Measurements from ENCODE around the gene DCP1A. TPM values are rescaled to one million over a fixed set of nuclear protein-coding genes. Genes with fewer than 3 reads are reported as not detected.

Gene DCP1A
- total and polyA plus RNA-seq, 2 of the 13 experiments (the other 11 are each of a cell fraction or from before 2014, with no cell fraction given), result 14.2 to 41.2 TPM

GRCh38 chr3:53238051-53238850, 109.1 kb downstream of the DCP1A start (continued):
- TF ChIP-seq TEAD3 (CRISPR knock-in tag; optimal IDR thresholded peaks at IDR 0.05; ENCODE audit: borderline replicate concordance) (no peak), ZSCAN21 (CRISPR knock-in tag; IDR thresholded peaks at IDR 0.05; ENCODE audit: borderline replicate concordance) (no peak), HNF1A (IDR thresholded peaks at IDR 0.05; ENCODE audit: low read depth) (peak; percentile 77), HNF1A (CRISPR knock-in tag; IDR thresholded peaks at IDR 0.05; ENCODE audit: borderline replicate concordance) (peak; percentile 60; the same call in 1 of the 2 replicates), ZNF766 (CRISPR knock-in tag; IDR thresholded peaks at IDR 0.05; ENCODE audit: borderline replicate concordance) (no peak), NFE2L1 (CRISPR knock-in tag; IDR thresholded peaks at IDR 0.05; ENCODE audit: borderline replicate concordance) (no peak), ZFY (CRISPR knock-in tag; IDR thresholded peaks at IDR 0.05) (no peak), JUN (CRISPR knock-in tag; IDR thresholded peaks at IDR 0.05) (no peak), EEA1 (CRISPR knock-in tag; IDR thresholded peaks at IDR 0.05; ENCODE audit: borderline replicate concordance) (no peak), ELF3 (CRISPR knock-in tag; IDR thresholded peaks at IDR 0.05) (peak; percentile 45; the same call in 1 of the 2 replicates), RARA (CRISPR knock-in tag; IDR thresholded peaks at IDR 0.05) (0 out of 2 replicates have a peak, but pooled peaks have one; percentile 36), SOX5 (CRISPR knock-in tag; IDR thresholded peaks at IDR 0.05; ENCODE audit: borderline replicate concordance) (peak; percentile 46; the same call in 1 of the 2 replicates), MXI1 (IDR thresholded peaks at IDR 0.05; ENCODE audit: borderline replicate concordance, low read depth, low read length) (no peak), SETDB1 (CRISPR knock-in tag; IDR thresholded peaks at IDR 0.05; ENCODE audit: borderline replicate concordance) (no peak), MTA1 (CRISPR knock-in tag; IDR thresholded peaks at IDR 0.05; ENCODE audit: borderline replicate concordance) (no peak), TEF (CRISPR knock-in tag; IDR thresholded peaks at IDR 0.05) (no peak)
- TF ChIP-seq, protein P1, sequence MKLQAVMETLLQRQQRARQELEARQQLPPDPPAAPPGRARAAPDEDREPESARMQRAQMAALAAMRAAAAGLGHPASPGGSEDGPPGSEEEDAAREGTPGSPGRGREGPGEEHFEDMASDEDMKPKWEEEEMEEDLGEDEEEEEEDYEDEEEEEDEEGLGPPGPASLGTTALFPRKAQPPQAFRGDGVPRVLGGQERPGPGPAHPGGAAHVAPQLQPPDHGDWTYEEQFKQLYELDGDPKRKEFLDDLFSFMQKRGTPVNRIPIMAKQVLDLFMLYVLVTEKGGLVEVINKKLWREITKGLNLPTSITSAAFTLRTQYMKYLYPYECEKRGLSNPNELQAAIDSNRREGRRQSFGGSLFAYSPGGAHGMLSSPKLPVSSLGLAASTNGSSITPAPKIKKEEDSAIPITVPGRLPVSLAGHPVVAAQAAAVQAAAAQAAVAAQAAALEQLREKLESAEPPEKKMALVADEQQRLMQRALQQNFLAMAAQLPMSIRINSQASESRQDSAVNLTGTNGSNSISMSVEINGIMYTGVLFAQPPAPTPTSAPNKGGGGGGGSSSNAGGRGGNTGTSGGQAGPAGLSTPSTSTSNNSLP (IDR thresholded peaks at IDR 0.05; ENCODE audit: low read depth, low read length), result no peak; the same call in 1 of the 2 replicates
- TF ChIP-seq, protein P2, sequence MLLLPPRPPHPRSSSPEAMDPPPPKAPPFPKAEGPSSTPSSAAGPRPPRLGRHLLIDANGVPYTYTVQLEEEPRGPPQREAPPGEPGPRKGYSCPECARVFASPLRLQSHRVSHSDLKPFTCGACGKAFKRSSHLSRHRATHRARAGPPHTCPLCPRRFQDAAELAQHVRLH (CRISPR knock-in tag; IDR thresholded peaks at IDR 0.05; ENCODE audit: borderline replicate concordance, low read depth), result no peak
